ENCODE results near the gene KIF21B.

Gene KIF21B

DNA sequence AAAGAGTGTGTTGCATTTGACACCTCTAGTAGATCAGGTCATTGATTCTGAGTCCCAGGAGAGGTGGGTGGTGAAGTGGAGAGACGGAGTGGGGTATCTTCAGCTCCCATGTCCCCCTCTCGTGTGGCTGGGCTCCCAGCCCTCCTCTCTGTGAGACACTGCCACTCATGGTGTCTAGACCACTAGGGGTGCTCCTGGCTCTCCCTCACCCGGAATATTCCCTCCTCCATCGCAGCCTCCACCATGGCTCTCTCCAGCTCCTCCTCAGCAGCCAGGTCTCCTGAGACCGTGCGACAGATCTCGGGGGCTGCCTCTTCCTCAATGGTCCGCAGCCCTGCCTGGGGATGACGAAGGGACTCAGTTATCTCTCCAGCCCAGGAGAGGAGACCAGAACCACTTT, 20.6 kb upstream of the KIF21B start:
- DNase-seq: no peak

DNA sequence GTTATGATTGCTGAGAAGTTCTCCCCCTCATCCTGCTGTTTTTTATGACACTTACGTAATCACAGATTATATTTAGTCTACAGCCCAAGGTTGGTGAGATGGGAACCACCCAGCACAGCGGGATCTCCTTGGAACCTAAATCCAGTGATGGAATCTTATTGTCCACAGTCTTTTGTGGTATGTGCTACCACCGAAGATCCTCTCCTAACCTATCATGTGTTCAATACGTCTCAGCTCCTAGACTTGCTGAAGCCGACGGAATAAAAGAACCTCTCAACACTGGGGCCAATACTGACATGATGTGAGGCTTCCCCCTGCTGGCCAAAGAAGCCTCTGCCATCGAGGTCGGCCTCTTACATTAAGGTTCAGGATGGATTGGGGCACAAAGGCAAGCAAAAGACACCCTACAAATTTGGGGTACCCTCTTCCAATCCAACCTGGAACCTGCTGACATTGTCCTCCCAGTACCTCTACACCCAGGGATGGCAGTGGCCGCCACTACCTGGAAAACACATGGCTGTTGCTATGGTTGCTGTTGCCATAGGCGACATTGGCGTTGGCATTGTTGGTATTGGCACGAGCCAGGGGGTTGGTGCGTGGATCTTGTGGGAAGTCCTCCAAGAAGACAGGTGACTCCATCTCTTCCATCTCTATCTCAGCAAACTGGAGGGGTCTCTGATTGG, 19.4 kb upstream of the KIF21B start:
- DNase-seq: peak; percentile 80

DNA sequence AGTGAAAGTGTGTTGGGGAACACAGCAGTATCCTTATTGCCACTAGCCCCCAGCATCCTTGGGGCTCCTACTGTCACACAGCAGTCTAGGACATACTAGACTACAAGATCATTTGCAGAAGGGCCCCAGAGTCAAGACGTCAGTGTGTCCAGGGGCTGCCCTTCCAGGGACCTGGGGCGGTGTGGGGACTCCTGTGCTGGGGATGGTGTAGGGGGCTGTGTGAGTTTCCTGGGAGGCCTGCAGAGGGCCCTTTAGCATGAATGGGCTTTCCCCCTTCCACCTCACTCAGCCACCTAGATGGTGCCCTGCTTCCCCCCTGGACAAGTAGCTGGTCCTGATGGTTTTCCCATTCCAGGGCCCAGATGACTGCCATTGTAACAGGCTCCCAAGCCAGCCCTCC, 17.5 kb upstream of the KIF21B start:
- DNase-seq: no peak

DNA sequence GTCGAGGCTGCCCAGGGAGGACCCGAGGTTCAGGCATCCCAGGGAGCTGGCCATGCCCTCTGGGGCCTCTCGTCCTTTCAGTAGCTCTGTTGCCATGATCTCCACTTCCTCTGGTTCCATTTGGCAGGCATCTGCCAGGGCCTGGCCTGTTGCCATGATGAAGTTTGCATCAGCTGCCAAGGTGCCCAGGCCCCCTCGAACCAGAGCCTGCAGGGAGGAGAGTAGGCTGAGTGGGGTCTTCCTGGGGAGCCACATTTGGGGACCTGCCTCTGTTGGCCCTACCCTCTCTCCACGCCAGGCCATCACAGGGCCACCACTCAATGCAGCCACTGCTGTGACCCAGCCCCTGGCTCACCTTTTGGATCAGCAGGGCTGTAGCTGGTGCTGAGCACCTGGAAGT, 16.4 kb upstream of the KIF21B start:
- DNase-seq: no peak

DNA sequence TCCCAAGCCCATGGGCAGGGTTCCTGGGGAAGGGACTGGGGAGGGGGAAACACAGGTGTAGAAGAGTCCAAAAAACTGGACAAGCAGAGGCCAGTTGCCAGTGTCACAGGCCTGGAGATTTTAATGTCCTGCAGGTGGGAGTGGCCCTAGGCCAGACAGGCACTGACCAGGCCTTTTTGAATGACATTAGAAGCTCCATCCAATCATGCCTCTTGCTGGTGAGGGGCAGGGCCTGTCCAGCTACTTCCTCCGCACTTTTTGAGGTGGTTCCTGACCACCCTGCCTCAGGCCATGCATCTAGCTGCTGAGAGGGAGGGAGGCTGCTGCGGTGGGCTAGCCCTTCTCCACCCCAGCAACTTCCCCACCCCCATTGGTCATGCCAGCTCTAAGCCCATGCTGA, 15.9 kb upstream of the KIF21B start:
- no peak for DNase-seq

DNA sequence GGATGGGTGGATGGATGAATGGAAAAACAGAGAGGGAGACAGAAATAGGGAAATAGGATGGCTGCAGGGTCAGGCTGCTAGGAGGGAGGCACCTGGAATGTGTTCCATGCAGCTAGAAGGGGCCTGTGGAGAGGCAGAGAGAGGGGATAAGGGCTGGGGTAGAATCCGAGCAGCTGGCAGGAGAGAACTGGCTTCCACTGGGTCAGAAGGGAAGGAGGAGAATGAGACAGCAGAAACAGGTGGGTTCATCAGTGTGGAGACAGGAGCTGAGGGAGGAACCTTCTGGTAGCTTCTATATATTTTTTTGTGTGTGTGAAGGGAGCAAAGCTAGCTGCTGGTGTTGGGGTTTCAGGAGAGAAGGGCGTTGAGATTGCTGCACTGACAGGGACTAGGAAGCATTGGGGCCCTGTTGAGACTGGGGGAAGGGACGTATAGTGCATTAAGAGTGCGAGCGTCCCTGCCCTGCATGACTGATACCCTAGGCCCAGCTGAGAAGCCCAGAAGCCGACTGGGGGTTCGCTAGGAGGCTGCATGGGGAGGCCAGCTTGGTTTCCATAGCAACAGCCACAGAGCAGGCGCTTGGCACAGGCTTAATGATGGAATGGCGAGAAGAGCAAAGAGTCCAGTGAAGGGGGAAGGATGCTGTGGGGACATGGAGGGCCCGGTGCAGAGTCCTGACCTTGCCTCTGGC, 14.8 kb upstream of the KIF21B start:
- DNase-seq: no peak

DNA sequence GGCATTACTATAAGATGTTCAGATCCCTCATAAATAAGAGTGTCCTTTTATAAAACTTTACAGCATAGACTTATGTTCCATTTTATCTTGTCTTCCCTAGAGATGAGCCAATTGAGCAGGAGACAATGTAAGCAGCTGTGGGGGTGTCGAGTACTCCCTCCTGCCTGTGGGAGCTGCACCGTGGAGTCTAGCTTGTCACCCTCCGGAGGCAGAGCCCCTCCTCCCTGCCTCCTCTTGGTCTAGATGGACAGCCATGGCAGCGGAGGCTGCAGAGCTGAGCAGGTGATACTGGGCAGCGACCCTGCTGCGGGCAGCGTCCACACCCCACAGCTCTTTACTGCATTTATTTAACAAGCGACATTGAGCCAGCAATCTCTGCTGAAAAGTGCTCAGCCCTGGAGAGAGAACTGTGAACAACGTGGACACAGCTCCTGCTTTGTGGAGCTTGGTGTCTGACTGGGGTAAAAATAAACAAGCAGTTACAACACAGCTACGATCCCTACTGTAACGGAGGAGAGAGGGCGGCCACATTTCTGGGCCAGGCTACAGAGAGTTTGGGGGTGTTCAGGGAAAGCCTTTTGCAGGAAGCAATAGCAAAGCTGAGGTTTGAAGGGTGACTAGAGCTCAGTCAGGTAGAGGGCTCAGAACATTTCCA, 12.8 kb upstream of the KIF21B start:
- no peak for DNase-seq

DNA sequence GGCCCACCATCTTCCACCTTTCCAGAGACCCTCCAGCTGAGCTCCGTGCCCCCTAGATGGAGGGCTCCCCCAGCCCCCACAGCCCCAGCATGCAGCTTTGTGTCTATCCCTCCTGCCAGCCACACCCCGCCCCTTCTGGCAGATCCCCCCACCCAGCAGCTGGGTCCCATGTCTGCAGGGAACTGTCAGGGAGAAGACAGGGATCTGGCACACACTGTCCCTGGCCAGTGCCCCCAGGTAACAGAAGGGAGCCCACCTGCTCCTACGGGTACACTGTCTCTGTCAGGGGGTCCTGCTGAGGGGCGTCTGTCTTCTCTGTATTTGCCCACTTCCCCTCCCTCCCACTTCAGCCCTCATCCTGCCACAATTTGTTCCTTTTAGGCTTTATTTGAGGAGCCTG, 11.2 kb upstream of the KIF21B start:
- no peak for DNase-seq

DNA sequence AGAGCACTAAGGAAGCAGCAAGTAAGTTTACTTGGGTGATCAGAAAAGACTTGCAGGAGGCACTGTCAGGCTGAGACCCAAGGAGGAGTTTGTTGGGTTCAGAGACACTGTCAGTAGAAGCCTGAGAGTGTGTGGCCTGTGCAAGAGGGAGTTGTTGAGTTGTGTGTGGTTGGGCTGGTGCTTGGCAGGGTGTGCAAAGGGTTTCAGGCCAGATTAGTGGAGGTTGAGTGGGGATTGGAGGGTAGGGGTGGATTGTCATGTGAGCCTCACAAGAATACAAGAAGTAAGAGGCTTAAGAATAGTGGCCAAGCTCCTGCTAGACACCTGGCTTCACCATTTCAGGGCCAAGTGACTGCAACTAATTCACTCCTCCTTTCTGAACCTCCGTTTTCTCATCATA, 8.9 kb upstream of the KIF21B start:
- no peak for DNase-seq

DNA sequence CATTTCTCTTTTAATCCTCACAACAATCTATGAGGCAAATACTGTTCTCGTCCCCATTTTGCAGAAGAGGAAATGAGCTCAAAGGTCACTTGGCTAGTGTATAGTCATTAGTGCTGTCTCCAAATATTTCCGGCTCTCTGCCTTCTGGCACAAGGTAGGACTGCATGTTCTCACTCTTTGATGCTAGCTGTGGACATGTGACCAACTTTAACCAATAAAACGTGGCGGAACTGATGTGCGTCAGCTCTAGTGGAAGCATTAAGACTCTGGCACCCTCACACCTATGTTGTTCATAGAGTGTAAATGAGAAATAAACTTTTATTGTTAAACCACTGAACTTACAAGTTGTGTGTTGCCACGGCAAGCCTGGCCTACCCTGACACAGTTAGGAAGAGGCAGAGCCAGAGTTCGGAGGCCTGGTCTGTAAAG, 5.0 kb upstream of the KIF21B start:
- DNase-seq: no peak

DNA sequence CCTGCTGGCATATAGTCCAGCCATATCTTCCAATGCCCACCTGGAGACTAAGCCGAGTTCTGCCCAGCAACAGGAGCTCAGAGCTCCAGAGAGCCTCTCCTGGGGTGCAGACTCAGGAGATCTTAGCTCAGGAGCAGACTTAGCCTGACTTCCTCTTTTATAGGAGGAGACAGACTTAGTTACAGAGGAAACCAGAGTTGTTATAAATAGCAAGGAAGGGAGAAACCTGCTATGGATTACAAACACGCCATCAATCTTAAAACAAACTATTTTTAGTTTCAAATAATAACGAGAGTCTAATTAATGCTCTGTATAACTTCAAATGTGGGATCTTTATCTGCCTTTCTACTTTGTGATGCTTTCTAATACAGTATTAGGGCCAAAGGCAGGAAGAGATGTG, 3.3 kb upstream of the KIF21B start:
- DNase-seq: no peak

DNA sequence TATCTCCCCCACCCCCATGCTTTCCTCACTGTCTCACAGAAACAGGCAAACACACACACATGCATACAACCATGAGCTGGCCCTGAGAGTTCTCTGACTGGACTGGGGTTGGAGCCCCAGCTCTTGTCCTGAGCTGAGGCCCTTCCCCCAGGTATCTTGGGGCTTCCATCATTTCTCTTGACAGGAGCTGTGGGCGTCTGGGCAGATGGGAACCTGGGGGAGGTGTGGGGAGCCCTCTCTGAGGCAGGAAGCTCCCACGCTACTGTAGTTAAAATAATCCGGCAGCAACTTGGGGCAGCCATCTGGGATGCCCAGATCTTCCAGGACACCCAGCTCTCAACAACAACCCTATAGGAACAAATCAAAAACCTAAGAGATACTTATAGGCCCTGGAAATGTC, 2.7 kb upstream of the KIF21B start:
- DNase-seq: no peak

DNA sequence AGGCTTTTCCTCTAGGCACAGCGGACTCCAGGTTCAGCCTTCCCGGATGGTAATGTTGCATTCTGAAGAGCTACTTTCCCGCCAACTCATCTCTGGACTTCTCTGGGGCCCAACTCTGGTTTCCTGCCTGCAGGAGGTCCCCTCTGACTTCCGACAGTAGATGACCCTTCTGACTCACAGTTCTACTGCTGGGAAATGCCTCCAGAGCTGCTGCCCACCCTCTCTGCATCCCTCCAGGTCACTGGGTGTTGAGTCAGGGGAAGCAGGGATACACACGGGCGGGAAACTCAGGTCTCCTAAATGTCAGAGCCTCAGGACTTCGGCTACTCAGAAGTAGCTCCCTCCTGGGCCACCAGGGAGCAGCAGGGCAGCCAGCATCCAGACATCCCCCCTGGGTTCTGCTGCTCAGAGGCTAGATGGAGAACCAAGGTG, 2.1 kb upstream of the KIF21B start:
- no peak for DNase-seq

DNA sequence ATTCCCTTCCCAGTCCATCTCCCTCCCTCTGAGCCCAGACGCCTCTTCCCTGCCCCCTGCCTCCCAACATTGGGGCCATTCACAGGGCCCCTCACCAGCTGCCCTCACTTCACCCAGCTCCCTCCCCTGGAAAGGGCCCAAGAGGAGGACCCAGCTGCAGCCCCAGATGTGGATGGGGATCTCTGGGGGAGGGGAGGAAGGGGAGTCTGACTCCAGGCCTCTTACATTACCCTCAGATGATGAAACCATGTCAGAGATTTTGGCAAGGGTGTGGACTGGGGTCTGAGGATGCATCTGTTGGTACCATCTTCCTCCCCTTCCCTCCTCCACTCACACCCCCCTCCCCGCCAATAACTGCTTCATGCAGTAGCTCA, 1.1 kb upstream of the KIF21B start:
- DNase-seq: no peak

DNA sequence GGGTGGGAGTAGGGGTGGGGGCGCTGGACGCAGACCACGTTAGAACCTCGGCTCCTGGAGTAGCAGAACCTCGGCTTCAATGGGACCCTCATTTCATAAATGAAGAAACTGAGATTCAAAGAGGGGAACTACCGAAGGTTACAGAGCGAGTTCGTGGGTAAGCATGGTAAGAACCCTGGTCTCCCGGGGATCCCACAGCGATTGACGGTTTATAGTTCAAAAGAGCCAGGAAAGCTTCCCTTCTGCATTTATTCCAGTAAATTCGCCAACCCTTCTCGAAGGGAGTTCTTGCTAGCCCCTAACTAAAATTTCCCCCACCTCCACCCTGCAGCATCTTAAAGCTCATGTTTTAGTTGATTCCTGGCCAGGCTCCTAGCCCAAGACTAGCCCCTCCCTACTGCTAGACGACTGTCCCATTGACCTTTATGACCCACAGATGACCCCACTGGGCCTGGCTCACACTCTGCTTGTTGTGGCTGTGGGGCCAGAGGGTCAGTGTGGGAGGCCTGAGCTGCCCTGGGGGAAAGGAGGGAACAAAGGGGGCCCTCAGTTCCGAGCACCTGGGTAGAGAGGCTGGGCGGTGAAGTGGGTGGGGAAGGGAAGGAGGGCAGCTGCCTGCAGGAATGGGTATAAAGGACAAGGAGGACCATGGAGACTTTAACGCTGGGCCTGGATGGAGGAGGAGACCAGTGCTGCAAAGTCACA, 558 bp upstream of the KIF21B start:
- no peak for DNase-seq

DNA sequence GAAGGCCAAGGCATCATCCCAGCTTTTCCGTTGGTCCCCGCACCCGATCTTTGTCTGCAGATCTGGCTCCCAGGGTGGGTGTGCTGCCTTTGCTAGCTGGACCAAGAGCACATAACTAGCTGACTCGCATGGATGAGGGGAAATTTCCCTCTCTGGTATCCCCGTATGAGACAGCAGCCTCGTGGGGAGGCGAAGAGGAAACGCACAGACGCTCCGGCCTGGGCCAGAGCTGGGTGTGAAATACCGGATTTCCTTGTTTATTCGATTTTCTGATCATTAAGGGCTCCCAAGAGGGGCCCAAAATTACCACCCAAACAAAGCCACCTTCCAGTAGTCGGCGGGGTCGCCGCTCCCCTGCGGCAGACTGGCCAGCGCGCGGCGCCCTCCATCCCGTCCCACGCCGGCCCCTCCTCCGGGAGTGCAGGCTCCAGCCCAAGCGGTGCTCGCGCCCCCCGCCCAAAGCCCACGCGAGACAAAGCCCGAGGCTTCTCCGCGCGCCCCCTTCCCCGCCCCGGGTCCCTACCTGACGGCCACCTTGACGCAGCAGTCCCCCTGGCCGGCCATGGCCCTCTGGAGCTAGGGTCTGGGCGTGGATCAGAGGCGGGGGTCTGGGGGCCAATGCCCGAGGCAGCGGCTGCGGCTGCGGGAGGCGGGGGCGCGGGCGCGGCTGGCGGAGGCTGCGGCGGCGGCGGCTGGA, 546 bp downstream of the KIF21B start:
- no peak for DNase-seq

DNA sequence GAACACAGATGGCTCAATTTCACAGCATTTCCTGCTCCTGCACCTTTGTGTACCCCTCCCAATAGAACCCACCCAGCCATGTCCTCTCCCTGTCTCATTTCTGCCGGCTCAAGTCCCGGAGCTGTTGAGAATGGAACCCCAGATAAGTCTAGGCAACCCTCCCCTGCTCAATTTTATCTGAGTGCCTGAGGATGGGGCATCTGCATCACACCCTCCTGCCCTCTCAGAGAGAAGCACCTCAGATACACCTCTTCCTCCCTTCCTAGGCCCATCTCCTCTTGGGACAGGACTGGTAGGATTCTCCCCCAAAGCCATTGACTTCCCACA, 1.1 kb downstream of the KIF21B start:
- DNase-seq: no peak

DNA sequence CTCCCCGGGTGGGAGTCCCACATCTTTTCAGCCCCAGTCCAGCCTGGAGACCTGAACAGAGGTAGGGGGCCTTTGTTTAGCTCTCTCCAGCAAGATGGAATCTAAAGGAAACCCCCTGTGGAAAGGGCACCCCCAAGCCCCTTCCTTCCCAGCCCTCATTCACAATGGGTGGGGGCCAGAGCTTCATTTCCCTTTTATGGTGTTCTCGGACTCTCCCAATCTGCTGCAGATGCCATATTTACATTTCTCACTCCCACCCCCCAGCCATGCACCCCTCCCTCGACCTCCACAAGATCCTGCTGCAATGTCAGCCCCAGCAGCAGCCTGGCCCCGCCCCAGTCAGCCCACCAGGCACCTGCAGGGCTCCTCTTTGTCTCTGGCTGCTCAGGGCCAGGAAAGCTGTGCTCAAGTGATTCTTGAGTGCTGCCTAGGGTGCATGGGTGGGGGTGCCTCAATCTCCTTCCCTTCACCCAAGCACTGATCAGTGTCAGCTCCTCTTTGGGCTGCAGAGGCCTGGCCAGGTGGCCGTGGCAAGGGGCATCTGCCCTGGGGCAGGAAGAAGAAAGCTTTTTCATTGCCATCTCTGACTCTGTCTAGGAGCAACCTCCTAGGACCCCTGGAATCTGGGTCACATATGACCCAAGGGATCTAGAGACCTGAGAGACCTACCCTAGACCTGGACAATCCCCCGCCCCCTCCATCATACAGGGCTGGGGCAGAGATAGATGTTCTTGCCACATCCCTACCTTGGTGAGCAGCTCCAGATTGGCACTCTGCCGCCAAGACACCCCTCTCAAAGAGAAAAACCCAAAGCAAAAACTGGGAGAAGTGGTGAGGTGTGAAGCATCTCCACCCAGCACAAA, 1.7 kb downstream of the KIF21B start:
- no peak for DNase-seq

DNA sequence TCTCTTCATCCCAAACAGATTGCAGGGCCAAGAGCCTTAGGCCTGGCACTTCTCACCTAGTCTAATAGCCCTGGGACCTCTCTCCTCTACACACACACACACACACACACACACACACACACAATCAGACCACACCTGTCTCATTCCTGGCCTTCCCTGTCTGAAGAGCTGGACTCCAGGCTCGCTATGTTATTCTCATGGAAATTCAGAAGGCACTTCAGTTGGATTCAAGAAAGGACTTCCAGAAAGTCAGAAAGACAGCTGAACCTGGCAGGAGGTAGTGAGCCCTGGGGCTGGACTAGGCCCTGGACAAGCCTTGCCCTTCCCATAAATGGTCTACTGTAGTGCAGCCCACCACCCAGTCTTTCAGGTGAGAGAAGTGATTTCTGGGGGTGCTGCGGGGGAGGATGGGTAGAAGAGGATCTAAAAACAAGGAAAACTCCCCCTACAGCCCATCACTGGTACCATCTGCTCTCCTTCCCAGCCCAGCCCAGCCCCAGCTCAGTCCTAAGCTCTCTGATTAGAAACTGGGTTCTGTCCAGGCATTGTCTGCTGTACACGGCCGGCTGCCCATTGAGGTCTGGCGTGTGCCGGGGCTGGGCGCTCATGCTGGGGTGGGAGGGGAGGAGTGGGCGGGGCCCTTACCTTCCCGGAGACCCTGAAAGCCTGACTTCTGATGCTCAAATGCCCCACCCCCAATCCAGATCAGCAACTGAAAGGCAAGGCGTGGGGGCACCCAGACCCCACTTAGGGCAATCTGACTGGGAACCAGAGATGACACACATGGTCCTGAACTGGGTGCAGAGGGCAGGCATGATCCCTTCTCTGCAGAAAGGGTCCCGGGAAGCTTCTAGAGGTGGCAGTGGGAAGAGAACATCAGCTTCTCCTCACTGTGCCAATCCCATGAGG, 2.5 kb downstream of the KIF21B start:
- DNase-seq: no peak

DNA sequence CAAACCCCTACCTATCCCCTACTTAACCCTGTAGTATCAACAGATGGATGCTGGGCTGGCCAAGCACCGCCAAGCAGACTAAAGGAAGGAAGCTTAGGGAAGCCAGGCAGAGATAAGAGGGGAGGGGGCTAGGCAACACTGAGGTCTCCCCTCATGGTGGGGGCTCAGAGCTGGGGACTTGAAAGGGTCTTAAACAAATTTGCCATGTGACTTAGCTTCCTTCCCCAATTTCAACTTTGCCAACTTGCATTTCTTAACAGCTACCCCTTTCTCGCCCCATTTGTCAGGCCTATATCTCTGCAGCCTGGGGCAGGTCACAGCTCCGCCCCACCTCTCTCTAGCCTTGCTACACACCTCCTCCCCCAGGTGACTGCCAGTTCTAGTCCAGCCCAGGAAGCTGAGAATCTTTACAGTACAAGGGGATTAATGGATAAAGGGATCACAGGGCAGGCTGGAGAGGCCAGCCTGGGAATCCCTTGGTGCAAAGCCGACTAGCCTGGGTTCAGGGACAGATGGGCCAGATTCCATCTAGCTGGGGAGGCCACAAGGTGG, 3.4 kb downstream of the KIF21B start:
- no peak for DNase-seq

All from GOT3 (cell line).